ENCODE results near the gene LDLRAD4.
"Not testable (repeated sequence)": the region's sequence is repeated elsewhere in the genome, so short reads cannot be mapped to it uniquely, and the experiment has no call there.

LDLRAD4 gene

GRCh38 chr18:13638719-13639595, 420.4 kb downstream of the LDLRAD4 start:
- DNase-seq (ENCODE audit: low read depth) = no peak

- DNase-seq (ENCODE audit: low read depth) = no peak
Measured at GRCh38 chr18:13640266-13640860, 421.8 kb downstream of the LDLRAD4 start.

GRCh38 chr18:13641551-13642439, 423.2 kb downstream of the LDLRAD4 start:
- no peak for DNase-seq (ENCODE audit: low read depth)

GRCh38 chr18:13642440-13642827, 423.9 kb downstream of the LDLRAD4 start:
- DNase-seq (ENCODE audit: low read depth) = no peak

DNA sequence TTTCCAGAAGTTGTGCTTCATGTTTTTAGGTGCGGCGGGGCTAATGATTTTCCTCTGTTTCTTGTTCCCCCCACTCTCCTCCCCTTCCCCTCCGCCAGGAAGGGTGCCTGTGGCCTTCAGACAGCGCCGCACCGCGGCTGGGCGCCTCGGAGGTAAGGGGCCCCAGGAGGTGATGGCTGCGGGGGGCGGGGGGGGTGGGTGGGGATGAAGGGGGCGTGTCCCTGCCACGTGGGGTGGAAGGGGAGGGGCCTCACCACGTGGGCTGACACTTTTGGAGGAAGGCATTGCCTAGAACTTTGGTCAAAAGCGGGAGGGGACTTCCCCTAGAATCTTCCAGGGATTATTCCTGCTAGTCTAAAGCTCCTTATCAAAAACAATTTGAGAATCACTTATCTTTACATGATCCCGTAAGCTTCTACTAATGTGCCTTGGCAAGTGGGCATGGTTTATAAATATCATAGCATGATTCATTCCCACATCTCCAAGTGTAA, 424.7 kb downstream of the LDLRAD4 start:
- no peak for DNase-seq (ENCODE audit: low read depth)

GRCh38 chr18:13645093-13645492, 426.5 kb downstream of the LDLRAD4 start:
- no peak for DNase-seq (ENCODE audit: low read depth)

GRCh38 chr18:13646633-13647032, 428.1 kb downstream of the LDLRAD4 start:
- no peak for DNase-seq (ENCODE audit: low read depth)

DNA sequence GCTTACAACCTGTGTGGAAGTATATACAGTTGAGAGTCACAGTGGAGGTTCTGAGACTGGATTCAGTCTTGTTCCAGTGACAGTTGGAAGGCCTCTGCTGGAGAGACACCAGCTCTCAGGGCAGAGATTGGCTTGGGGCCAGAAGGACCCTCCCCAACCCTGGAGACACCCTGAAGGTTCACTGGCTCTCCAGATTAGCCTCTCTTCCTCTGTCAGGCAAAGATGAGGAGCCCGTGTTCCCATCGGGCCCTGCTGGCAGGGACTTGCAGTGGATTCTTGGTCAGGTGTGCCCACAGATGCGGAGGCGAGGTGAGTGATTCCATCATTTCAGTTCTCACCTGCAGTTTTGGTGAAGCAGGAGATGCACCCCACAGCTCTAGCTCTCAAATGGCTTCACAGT, 429.2 kb downstream of the LDLRAD4 start:
- DNase-seq (ENCODE audit: low read depth) = no peak

DNA sequence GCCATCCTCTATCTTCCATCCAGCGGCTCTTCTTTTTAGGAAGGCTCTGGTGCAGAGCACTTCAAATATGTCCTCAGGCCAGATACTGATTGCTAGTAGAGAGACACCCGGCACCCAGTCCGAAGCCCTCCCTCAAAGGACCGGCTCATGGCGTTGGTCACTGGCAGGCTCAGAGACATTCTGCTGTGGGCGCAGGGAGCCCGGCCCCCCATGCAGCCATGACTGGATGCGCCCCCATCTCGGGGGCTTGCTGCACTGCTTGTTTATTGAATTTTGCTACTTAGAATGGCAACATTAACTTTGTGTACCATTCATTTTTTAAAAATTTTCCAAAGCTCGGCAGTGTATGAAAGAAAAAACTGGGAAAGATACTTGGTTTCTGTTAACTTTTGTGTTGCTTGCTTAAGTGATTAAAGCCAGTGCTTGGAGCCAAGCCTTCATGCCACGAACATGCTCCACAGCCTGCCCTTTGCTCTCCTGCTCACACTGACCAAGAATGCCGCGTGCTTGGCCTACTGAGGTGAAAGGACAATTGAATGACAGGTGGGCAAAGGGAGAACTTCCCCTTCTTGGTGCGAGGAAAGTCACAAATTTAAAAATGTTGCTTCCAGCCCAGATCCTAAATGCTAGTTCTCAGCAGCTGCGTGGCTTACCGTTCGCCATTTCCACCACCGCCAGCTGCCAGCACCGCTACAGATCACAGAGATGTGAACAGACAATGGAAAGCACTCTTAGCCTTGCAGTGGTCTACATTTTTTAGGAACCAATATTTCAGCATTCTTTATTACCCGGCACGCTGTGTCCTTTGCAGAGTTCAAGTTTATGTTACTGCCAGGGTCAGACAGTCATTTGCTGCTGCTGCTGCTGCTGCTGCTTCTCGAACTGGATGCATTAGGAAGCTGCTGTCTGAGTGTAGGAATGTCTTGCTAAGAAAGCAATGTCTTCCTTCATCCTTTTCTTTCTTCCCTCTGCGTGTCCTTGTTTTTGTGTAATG, 431.1 kb downstream of the LDLRAD4 start:
- no peak for DNase-seq (ENCODE audit: low read depth)

GRCh38 chr18:13653746-13654433, 435.3 kb downstream of the LDLRAD4 start:
- DNase-seq (ENCODE audit: low read depth) = no peak

- DNase-seq (ENCODE audit: low read depth) = no peak
Measured at GRCh38 chr18:13657974-13658373, 439.4 kb downstream of the LDLRAD4 start.

GRCh38 chr18:13658436-13659204, 440.1 kb downstream of the LDLRAD4 start:
- DNase-seq (ENCODE audit: low read depth) = no peak

DNA sequence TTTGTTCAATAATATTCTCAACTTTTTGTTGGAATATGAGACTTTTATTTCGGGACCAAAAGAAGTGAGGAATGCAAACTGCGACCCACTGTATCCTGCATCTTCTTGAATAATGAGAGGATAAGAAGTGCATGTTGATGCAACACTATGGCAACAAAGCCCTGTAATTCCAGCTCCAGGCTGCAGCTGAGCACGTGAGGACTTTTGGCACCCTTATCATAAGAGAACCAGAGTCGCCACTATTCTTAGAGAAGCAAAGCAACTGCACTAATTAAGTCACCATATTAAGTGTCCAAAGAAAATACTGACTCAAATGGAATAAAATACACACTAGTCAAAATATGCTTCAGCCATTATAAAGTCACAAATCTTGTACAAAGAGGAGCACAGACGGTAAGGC, 441.9 kb downstream of the LDLRAD4 start:
- no peak for DNase-seq (ENCODE audit: low read depth)

- DNase-seq (ENCODE audit: low read depth) = no peak
Measured at GRCh38 chr18:13661051-13661778, 442.7 kb downstream of the LDLRAD4 start.

DNA sequence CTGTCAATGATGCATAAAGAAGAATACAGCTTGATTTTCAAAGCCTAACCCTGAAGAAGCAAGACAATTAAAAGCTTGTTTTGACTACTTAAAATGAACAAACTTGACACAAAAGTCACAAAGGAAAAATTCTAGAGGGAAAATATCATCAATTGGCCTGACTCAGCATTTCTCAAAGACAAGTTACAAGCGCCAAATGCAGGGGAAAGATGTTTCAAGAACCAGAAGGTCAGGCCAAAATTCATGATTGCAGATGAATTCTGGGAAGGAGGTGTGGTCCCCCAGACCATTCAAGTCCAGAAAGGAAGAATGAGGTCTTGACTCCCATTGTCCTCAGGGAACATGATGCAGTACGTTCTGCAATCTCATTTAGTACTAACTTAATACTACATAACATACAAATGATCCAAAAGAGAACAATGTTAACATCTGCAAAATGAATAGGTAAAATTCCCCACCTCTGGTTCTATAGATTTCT, 443.3 kb downstream of the LDLRAD4 start:
- DNase-seq (ENCODE audit: low read depth) = no peak

DNA sequence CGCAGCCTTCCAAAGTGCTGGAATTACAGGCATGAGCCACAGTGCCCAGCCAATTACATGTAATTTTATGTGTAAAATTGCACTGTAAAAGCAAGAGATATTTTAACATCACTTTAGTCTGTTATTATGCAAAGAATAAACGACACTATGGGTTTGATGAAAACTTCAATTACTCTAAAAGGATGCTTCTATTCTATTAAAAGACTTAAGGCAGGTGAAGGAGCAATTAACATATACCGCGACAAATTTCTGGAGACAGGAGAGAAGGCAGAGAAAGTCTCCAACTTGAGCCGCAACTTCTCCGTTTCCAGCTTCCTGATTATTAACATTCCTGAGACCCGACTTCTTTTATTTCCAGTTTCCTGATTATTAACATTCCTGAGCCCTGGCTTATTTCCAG, 454.1 kb downstream of the LDLRAD4 start:
- no peak for DNase-seq (ENCODE audit: low read depth)

DNA sequence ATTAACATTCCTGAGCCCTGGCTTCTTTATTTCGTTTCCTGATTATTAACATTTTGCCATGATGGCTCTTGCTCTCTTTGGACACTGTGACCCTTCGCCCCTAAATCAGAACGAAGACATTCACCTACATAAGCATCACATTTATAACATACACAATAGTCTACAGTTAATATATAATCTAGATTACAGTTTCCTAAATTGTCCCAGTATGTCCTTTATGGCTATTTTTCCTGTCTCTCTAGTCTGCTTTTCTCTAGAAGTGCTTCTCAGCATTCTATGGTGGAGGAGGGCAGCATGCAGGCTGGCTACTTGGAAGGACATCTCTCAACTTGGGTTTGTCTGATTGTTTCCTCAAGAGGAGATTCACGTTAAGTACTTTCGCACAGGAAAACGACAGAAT, 457.9 kb downstream of the LDLRAD4 start:
- DNase-seq (ENCODE audit: low read depth) = no peak

- not testable (repeated sequence) for DNase-seq (ENCODE audit: low read depth)
Measured at GRCh38 chr18:13677350-13677749, 458.8 kb downstream of the LDLRAD4 start.

DNA sequence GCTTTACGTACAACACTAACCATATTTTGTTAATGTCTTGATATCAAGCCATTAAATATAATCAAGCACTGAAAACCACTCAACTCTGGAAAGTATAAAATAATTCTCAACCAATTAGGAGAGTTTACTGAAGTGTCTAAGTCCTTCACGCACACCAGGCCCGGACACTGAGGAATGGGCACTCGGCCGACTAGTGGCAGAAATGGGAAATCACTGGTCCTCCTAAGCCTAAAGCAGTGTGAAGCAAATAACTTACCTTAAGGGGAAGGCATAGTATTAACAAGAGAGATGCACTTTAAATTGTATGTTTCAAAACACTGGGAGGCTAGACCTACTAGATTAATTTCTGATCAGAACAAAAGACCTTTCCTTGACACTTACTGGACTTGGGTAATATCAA, 462.1 kb downstream of the LDLRAD4 start:
- DNase-seq (ENCODE audit: low read depth) = no peak
